WTC11 (cell line): ENCODE data around the gene RBP2. TPM values are rescaled to one million over a fixed set of nuclear protein-coding genes. Genes with fewer than 3 reads are reported as not detected.

Experiments
- ATAC-seq: fragments of 200-7000 bp; cut with Tn5 transposase; 2 replicates; pipeline ENCODE4 v1.10.0; 2021; ENCODE audit warnings: mild to moderate bottlenecking, moderate library complexity
- Bru-seq: library from RNA; stranded (reverse); fragments of 400-500 nt; gene quantifications from one replicate; lab custom pipeline; 2021; lab: Mats Ljungman, UMichigan
- CTCF ChIA-PET: fragments of 300-600 bp; sonication (Branson Sonifier 250); formaldehyde crosslinking; loops from one replicate; lab custom pipeline; 2021; ENCODE audit warnings: antibody characterized with exemption; lab: Charles Lee
- POLR2A ChIA-PET: fragments of 350-600 bp; sonication (Branson Sonifier 250); formaldehyde crosslinking; loops from one replicate; lab custom pipeline; 2021; ENCODE audit warnings: antibody characterized with exemption; lab: Charles Lee
- DNase-seq: peaks from one replicate; pipeline ENCODE4 v3.0.0; 2021; ENCODE audit warnings: low spot score
- H3K27ac Mint-ChIP-seq: 2 replicates; pipeline ENCODE4 v1.8.0; 2021; ENCODE audit warnings: mixed read lengths
- H3K27me3 Mint-ChIP-seq: 2 replicates; pipeline ENCODE4 v1.8.0; 2021; ENCODE audit warnings: low read depth, mild to moderate bottlenecking, moderate library complexity, mixed read lengths
- H3K36me3 Mint-ChIP-seq: 2 replicates; pipeline ENCODE4 v1.8.0; 2021; ENCODE audit warnings: mixed read lengths
- H3K4me1 Mint-ChIP-seq: 2 replicates; pipeline ENCODE4 v1.8.0; 2022; ENCODE audit warnings: mixed read lengths
- H3K4me3 Mint-ChIP-seq: 2 replicates; pipeline ENCODE4 v1.8.0; 2021; ENCODE audit warnings: mild to moderate bottlenecking, moderate library complexity, mixed read lengths
- H3K9me3 Mint-ChIP-seq: 2 replicates; pipeline ENCODE4 v1.8.0; 2021; ENCODE audit warnings: mixed read lengths
- AFF4 ChIP-seq: sonication (generic); formaldehyde crosslinking; IDR thresholded peaks from 2 replicates; pipeline ENCODE4 v1.8.1; 2023; ENCODE audit warnings: mild to moderate bottlenecking, missing genetic modification reagents, borderline replicate concordance
- AR ChIP-seq: fragments of 250-450 bp; sonication (Bioruptor Pico); IDR thresholded peaks from 2 replicates; pipeline ENCODE4 v1.9.0; 2021; ENCODE audit warnings: mild to moderate bottlenecking
- FOXJ3 ChIP-seq: sonication (generic); formaldehyde crosslinking; IDR thresholded peaks from 2 replicates; pipeline ENCODE4 v1.9.0; 2021; ENCODE audit warnings: missing genetic modification reagents, mild to moderate bottlenecking, borderline replicate concordance
- ZNF532 ChIP-seq: fragments of 250-450 bp; sonication (Bioruptor Pico); IDR thresholded peaks from 2 replicates; pipeline ENCODE4 v1.9.0; 2021; ENCODE audit warnings: mild to moderate bottlenecking, borderline replicate concordance
- long read RNA-seq, 3 experiments: library from RNA in 1 of 3; library from capped mRNA in 1 of 3; library from polyadenylated mRNA in 1 of 3; unstranded in 2 of 3; stranded (forward) in 1 of 3; transcript quantifications; one replicate each; pipeline ENCODE4 v2.0.0, GENCODE V29; 2021
- total RNA-seq: library from RNA; stranded (reverse); gene quantifications from 3 replicates; pipeline ENCODE4 v1.2.3, GENCODE V29; 2021

The RBP2 gene
- not detected in 3 replicates for total RNA-seq
- Bru-seq, nascent RNA = percentile 13 among the genes with signal in this experiment
- long read RNA-seq, experiment 1 = 0 reads
- long read RNA-seq, experiment 2 = 0 reads
- long read RNA-seq, experiment 3 = 0 reads

GRCh38 chr3:139476348-139476747 lies at the start of gene RBP2:
RBP2 (minus strand) TSS chr3:139476516; CDS start chr3:139476459, 57 bp downstream.
- ATAC-seq = no peak

More at GRCh38 chr3:139476348-139476747, at the start of gene RBP2:
- H3K36me3 Mint-ChIP-seq = no peaks in the 10 kb centered on the region
- no peaks in the 10 kb centered on the region for H3K27me3 Mint-ChIP-seq
- no peak within 1 kb of the TSS for H3K4me3 Mint-ChIP-seq
- no peak within 1 kb of the TSS for H3K27ac Mint-ChIP-seq
- DNase-seq = no peak
- ChIA-PET POLR2A (no interaction called here), CTCF (no interaction called here)
- H3K4me1 Mint-ChIP-seq = peaks cover 14% of the 10 kb centered on the region
- H3K9me3 Mint-ChIP-seq = peaks cover 7% of the 10 kb centered on the region; the same call in 1 of the 2 replicates
- no peak for TF ChIP-seq ZNF532 (CRISPR knock-in tag)
- TF ChIP-seq FOXJ3 (CRISPR knock-in tag) = no peak
- no peak for TF ChIP-seq AR (CRISPR knock-in tag)
- no peak for TF ChIP-seq AFF4 (CRISPR knock-in tag)
